Retinal pigment epithelial cell (primary cell): ENCODE results near the gene CRISPLD2.
A peak's percentile ranks its signal among the peaks of the same experiment; 100 is the strongest.

Experiments used
- DNase-seq: peaks from one replicate; pipeline ENCODE4 v3.0.0-alpha.2; 2010; ENCODE audit warnings: low read depth
- H3K4me3 ChIP-seq: 2 replicates; pipeline ENCODE4 v1.5.1; 2011; ENCODE audit warnings: mild to moderate bottlenecking, low read length, control low read depth, moderate library complexity
- TF ChIP-seq, protein P1 (sequence below): conservative IDR thresholded peaks from 2 replicates; pipeline ENCODE4 v1.5.1; 2011; ENCODE audit warnings: low read depth, low read length, control low read depth, inconsistent platforms

Gene CRISPLD2

DNA sequence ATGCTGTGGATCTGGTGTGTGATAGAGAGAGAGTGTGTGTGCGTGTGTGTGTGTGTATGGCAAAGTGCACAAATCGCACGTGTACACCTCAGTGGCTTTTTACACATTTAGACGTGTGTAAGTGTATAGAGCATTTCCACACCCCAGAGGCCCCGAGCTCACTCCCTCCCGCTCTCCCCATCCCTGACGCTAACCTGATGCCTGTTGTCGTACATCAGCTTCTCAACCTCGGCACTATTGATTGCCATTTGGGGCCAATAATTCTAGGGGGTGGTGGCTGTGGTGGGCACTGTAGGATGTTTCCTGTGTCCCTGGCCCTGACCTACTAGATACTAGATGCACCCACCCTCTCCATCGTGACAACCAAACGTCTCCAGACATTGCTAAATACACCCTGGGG is 30.4 kb upstream of the CRISPLD2 start:
- H3K4me3 ChIP-seq = no peak overlapping the region
- TF ChIP-seq, protein P1, sequence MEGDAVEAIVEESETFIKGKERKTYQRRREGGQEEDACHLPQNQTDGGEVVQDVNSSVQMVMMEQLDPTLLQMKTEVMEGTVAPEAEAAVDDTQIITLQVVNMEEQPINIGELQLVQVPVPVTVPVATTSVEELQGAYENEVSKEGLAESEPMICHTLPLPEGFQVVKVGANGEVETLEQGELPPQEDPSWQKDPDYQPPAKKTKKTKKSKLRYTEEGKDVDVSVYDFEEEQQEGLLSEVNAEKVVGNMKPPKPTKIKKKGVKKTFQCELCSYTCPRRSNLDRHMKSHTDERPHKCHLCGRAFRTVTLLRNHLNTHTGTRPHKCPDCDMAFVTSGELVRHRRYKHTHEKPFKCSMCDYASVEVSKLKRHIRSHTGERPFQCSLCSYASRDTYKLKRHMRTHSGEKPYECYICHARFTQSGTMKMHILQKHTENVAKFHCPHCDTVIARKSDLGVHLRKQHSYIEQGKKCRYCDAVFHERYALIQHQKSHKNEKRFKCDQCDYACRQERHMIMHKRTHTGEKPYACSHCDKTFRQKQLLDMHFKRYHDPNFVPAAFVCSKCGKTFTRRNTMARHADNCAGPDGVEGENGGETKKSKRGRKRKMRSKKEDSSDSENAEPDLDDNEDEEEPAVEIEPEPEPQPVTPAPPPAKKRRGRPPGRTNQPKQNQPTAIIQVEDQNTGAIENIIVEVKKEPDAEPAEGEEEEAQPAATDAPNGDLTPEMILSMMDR = no peak

DNA sequence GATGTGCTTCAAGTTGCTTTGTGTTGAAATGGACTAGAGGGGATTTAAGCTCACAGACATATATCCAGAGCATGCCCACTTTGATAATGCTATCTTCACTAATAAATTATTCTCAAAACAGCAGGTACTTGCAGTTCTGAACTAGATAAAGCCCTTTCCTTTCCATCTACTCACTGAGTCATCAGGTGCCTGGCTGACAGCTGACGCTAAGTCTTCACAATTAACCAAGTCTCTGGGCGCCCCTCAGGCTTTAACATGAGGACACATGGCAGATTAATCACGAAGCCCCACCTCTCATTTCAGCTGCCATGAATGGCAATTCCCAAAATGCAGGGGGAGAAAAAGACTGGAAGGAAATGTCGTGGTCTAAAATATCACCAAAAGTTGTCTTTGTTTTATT is 29.5 kb upstream of the CRISPLD2 start:
- TF ChIP-seq, protein P1 = no peak
- no peak overlapping the region for H3K4me3 ChIP-seq
- no peak for DNase-seq

More for the DNA sequence above, 30.4 kb upstream of the CRISPLD2 start:
- no peak for DNase-seq

DNA sequence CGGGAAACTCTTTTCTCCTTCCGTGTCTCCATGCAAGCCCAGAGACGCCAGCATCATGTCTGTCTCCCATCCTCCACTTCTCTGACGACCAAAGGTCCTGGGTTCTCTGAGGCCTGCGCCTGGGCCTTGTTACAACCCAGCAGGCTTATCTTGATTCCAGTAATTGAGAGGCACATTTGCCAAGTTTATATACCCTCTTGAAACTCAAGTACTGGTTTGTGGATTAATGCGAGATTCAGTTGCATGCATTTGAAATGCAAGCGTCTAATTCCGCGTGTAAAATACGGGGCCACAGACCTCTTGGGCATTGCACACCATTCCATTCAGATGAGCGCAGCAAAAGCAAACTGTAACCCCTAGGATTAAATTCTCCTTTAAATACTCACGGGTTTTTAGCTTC is 28.7 kb upstream of the CRISPLD2 start:
- TF ChIP-seq, protein P1 = no peak
- no peak overlapping the region for H3K4me3 ChIP-seq
- DNase-seq = peak; percentile 20

DNA sequence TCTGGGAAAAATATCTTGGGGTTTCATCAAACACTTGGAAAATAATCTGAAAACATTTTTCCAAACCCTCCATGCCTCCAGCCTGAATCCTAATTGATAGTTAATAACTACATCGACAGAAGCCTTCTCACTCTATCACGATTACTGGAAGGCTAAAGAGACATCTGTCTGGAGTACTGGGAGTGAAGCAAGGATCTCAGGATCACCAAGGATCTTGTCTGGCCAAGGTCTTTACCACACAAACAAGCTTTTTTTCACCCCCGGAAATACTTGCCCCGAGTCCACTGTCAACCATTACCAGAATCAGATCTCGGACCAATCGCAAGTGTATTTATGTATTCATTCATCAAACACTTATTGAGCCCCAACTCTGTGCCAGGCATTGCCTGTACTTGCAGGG is 28.3 kb upstream of the CRISPLD2 start:
- TF ChIP-seq, protein P1 = no peak
- no peak for DNase-seq
- H3K4me3 ChIP-seq = no peak overlapping the region

DNA sequence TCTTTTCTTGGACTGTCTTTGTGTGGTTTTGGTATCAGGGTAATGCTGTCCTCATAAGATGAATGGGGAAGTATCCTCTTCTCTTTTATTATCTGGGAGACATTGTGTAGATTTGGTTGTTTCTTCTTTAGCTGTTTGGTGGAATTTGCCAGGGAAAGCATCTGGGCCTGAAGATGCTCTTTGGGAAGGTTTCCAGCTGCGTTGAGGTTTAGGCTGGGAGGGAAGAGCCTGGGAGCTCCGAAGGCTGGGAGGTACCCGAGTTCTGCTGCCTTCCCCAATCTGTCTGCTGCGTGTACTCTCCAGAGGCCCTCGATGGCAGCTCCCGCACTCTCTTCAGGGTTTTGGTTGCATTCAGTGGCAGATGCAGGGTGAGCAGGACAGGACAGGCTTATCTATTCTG is 25.6 kb upstream of the CRISPLD2 start:
- H3K4me3 ChIP-seq = no peak overlapping the region

DNA sequence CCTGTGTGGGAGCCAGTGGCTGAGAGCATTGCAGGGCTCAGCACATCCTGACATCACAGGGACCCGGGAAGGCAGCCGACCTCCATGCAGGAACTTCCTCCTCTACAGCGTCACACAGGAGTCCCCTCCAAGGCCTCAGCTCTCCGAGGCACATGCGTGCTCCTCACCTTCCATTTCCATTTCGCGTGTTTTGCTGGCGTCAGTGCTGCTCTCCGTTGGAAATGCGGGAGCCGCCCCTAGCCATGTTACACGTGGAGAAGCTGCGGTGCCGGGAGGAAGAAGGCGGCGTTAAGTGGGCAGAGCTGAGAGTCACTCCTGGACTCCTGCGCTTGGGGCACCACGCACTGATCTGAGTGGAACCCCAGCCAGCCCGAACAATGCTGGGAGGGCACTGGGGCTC is 25.2 kb upstream of the CRISPLD2 start:
- no peak overlapping the region for H3K4me3 ChIP-seq
- TF ChIP-seq, protein P1 = no peak
- DNase-seq = no peak

More for the DNA sequence above, 25.6 kb upstream of the CRISPLD2 start:
- TF ChIP-seq, protein P1 = no peak
- no peak for DNase-seq

DNA sequence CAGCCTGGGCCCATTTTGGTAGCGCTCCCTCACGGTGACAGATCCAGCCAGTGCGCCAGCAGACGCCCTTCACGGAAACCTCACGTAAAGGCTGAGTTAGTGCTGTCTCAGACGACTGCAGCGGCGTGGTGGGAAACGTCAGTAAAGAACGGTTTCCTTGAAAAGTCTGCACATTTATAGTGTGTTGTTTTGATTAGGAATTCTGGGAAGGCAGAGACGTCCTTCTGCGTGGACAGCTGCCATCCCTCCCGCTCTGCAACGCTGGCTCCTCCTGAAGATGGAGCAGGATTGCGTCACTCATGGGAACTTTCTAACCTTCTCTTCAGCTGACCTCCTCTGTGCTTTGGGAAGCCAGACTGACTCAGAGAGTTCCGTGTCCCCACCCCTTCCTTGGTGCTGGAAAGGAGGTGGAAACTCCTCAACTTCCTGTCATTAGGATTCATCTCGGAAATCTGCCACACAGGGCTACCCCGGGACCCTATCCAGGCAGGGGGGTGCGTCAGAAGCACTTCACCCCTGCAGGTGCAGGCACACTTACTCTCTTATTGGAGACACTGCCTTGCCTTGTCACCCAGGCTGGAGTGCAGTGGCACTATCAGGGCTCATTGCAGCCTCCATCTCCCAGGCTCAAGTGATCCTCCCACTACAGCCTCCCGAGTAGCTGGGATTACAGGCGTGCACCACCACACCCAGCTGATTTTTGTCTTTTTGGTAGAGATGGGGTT is 24.3 kb upstream of the CRISPLD2 start:
- TF ChIP-seq, protein P1 = no peak
- H3K4me3 ChIP-seq = no peak overlapping the region
- no peak for DNase-seq
